Activated B cell treated with CpG ODN at 0.5 μM for 24 hours (primary cell): ENCODE results near the gene PRKD3. TPM values are rescaled to one million over a fixed set of nuclear protein-coding genes. Genes with fewer than 3 reads are reported as not detected.

Experiments
- ATAC-seq: fragments of 200-7000 bp; cut with Tn5 transposase; one replicate; pipeline ENCODE4 v1.10.0; 2021; ENCODE audit warnings: low read depth, mild to moderate bottlenecking, moderate library complexity
- CTCF ChIA-PET: fragments of 350-600 bp; sonication (Branson Sonifier 250); formaldehyde crosslinking; loops from one replicate; lab custom pipeline; 2021; ENCODE audit warnings: antibody characterized with exemption; lab: Charles Lee
- POLR2A ChIA-PET: fragments of 350-600 bp; sonication (Branson Sonifier 250); formaldehyde crosslinking; loops from one replicate; lab custom pipeline; 2021; ENCODE audit warnings: antibody characterized with exemption; lab: Charles Lee
- DNase-seq: peaks from one replicate; pipeline ENCODE4 v3.0.0; 2022
- H3K27ac Mint-ChIP-seq: one replicate; pipeline ENCODE4 v1.8.0; 2020; ENCODE audit warnings: mixed read lengths
- H3K27me3 Mint-ChIP-seq: one replicate; pipeline ENCODE4 v1.8.0; 2021; ENCODE audit warnings: mixed read lengths
- H3K36me3 Mint-ChIP-seq: one replicate; pipeline ENCODE4 v1.8.0; 2021; ENCODE audit warnings: low read depth, mixed read lengths
- H3K4me1 Mint-ChIP-seq: one replicate; pipeline ENCODE4 v1.8.0; 2021; ENCODE audit warnings: mixed read lengths
- H3K4me3 Mint-ChIP-seq: one replicate; pipeline ENCODE4 v1.8.0; 2020; ENCODE audit warnings: mild to moderate bottlenecking, mixed read lengths
- H3K9me3 Mint-ChIP-seq: one replicate; pipeline ENCODE4 v1.8.0; 2020; ENCODE audit warnings: mixed read lengths
- CTCF ChIP-seq: fragments of 200-600 bp; IDR thresholded peaks from one replicate; pipeline ENCODE4 v1.8.0; 2022; ENCODE audit warnings: antibody characterized with exemption, mild to moderate bottlenecking
- intact Hi-C: fragments of 100-400 bp; cut with micrococcal nuclease; formaldehyde crosslinking; loops from one replicate; pipeline ENCODE4 v1.15.1; 2024
- total RNA-seq: library from RNA; stranded (reverse); gene quantifications from 2 replicates; pipeline ENCODE4 v1.2.3, GENCODE V29; 2022

The PRKD3 gene
- total RNA-seq, 1 donor from 2014 or later: 82.5 TPM

GRCh38 chr2:37291680-37292079 lies 33.0 kb downstream of the PRKD3 start:
- no peak for TF ChIP-seq CTCF
- Mint-ChIP-seq H3K9me3 (no peaks in the 10 kb centered on the region), H3K27me3 (no peaks in the 10 kb centered on the region), H3K27ac (peak overlapping the region; percentile 0), H3K4me3 (no peak overlapping the region), H3K4me1 (peaks cover 31% of the 10 kb centered on the region), H3K36me3 (peaks cover 48% of the 10 kb centered on the region)
- DNase-seq (no peak), ATAC-seq (no peak)
- intact Hi-C loops: no loop called here
- POLR2A ChIA-PET: interaction anchor here (0.6 to 0.7 kb wide), 2 partner anchors 28 to 99 kb away, joined by 3 read pairs; no protein-coding TSS in a partner anchor
- CTCF ChIA-PET: interaction anchor here (0.6 kb wide), 1 partner anchor 122 kb away, joined by 3 read pairs; no protein-coding TSS in a partner anchor

GRCh38 chr2:37287966-37288365 lies 36.7 kb downstream of the PRKD3 start:
- no peak overlapping the region for H3K27ac Mint-ChIP-seq
- no peak for DNase-seq
- no peak for ATAC-seq
- ChIA-PET POLR2A (no interaction called here), CTCF (interaction anchor here (1.6 to 1.9 kb wide), 3 partner anchors 108 to 544 kb away, joined by 8 to 9 read pairs (median 8); no protein-coding TSS in a partner anchor)
- peaks cover 13% of the 10 kb centered on the region for H3K4me1 Mint-ChIP-seq
- intact Hi-C loops: loop anchor here (1.0 kb wide), 3 partner anchors 108 to 589 kb away; no protein-coding TSS in a partner anchor
- peaks cover 62% of the 10 kb centered on the region for H3K36me3 Mint-ChIP-seq
- H3K4me3 Mint-ChIP-seq: no peak overlapping the region
- no peaks in the 10 kb centered on the region for H3K9me3 Mint-ChIP-seq
- no peaks in the 10 kb centered on the region for H3K27me3 Mint-ChIP-seq
- TF ChIP-seq CTCF: no peak

- no peak for TF ChIP-seq CTCF
- peaks cover 2% of the 10 kb centered on the region for H3K4me1 Mint-ChIP-seq
- intact Hi-C loops: no loop called here
- ATAC-seq: no peak
- H3K36me3 Mint-ChIP-seq: peaks cover 61% of the 10 kb centered on the region
- no peak for DNase-seq
- ChIA-PET POLR2A (no interaction called here), CTCF (interaction anchor here (0.6 to 1.2 kb wide), 3 partner anchors 112 to 548 kb away, joined by 3 to 4 read pairs (median 4); no protein-coding TSS in a partner anchor)
- H3K4me3 Mint-ChIP-seq: no peak overlapping the region
- no peaks in the 10 kb centered on the region for H3K27me3 Mint-ChIP-seq
- no peak overlapping the region for H3K27ac Mint-ChIP-seq
- no peaks in the 10 kb centered on the region for H3K9me3 Mint-ChIP-seq
Observed at GRCh38 chr2:37284381-37284780, 40.3 kb downstream of the PRKD3 start.

- intact Hi-C loops: no loop called here
- peak overlapping the region; percentile 42 for H3K27ac Mint-ChIP-seq
- H3K4me1 Mint-ChIP-seq: peaks cover 2% of the 10 kb centered on the region
- H3K27me3 Mint-ChIP-seq: no peaks in the 10 kb centered on the region
- H3K36me3 Mint-ChIP-seq: peaks cover 51% of the 10 kb centered on the region
- no peak for TF ChIP-seq CTCF
- no peaks in the 10 kb centered on the region for H3K9me3 Mint-ChIP-seq
- POLR2A ChIA-PET: interaction anchor here (0.5 to 0.7 kb wide), 3 partner anchors 35 to 353 kb away, joined by 3 to 5 read pairs (median 4); no protein-coding TSS in a partner anchor
- no peak for ATAC-seq
- CTCF ChIA-PET: interaction anchor here (0.6 kb wide), 1 partner anchor 16 kb away, joined by 4 read pairs; no protein-coding TSS in a partner anchor
- DNase-seq: no peak
- H3K4me3 Mint-ChIP-seq: no peak overlapping the region
Observed at GRCh38 chr2:37283207-37283606, 41.4 kb downstream of the PRKD3 start.

GRCh38 chr2:37282746-37283145 lies 41.9 kb downstream of the PRKD3 start:
- no peak for TF ChIP-seq CTCF
- Mint-ChIP-seq H3K27ac (peak overlapping the region; percentile 42), H3K4me1 (peaks cover 2% of the 10 kb centered on the region), H3K36me3 (peaks cover 48% of the 10 kb centered on the region), H3K27me3 (no peaks in the 10 kb centered on the region), H3K9me3 (no peaks in the 10 kb centered on the region), H3K4me3 (no peak overlapping the region)
- no peak for ATAC-seq
- CTCF ChIA-PET: no interaction called here
- intact Hi-C loops: no loop called here
- no peak for DNase-seq
- POLR2A ChIA-PET: interaction anchor here (0.5 kb wide), 1 partner anchor 354 kb away, joined by 3 read pairs; no protein-coding TSS in a partner anchor
